Measurements from ENCODE around the gene BEST3. TPM values are rescaled to one million over a fixed set of nuclear protein-coding genes. Genes with fewer than 3 reads are reported as not detected.

BEST3 gene
- total and polyA plus RNA-seq, 2 of the 4 experiments (the other 2 are of a cell fraction), result under 0.01 to 0.07 TPM

GRCh38 chr12:69719336-69720316 is 20.5 kb upstream of the BEST3 start:
- H2BK120ac ChIP-seq (ENCODE audit: low read depth, low read length), result no peak overlapping the region
- POLR2A ChIA-PET (ENCODE audit: unreplicated experiment), result no interaction called here
- H3K9ac ChIP-seq (ENCODE audit: low read depth, low read length), result no peak overlapping the region
- no TSS peak for BruUV-seq (replicated peaks)
- H3K27ac ChIP-seq (ENCODE audit: insufficient read depth, low read length), result no peak overlapping the region
- no peaks in the 10 kb centered on the region for H4K20me1 ChIP-seq (ENCODE audit: insufficient read depth, low read length)
- no peak overlapping the region for H3K4ac ChIP-seq (ENCODE audit: low read depth, low read length)
- no peak overlapping the region for H2BK15ac ChIP-seq (ENCODE audit: low read depth, low read length)
- no peak overlapping the region for H2BK5ac ChIP-seq (ENCODE audit: low read depth, low read length, poor library complexity, severe bottlenecking)
- H2AK5ac ChIP-seq (ENCODE audit: low read depth, low read length), result no peak overlapping the region
- no peak overlapping the region for H2AK9ac ChIP-seq (replicated peaks; ENCODE audit: low read depth, low read length, poor library complexity)
- H3K9me3 ChIP-seq (ENCODE audit: control insufficient read depth, insufficient read depth, low read length), result no peaks in the 10 kb centered on the region
- H3K14ac ChIP-seq (replicated peaks; ENCODE audit: low read depth, low read length), result no peak overlapping the region
- no peak overlapping the region for H2AFZ ChIP-seq (replicated peaks; ENCODE audit: low read length, poor library complexity)
- no peaks in the 10 kb centered on the region for H3K4me1 ChIP-seq (ENCODE audit: control insufficient read depth, insufficient read depth, low read length)
- H3K4me3 ChIP-seq (ENCODE audit: insufficient read depth, low read depth, low read length), result no peak overlapping the region
- in situ Hi-C loops (cut with MboI; ENCODE audit: low sequenced_read_pairs) (loop anchor here (10.0 kb wide), 1 partner anchor 65 kb away; no protein-coding TSS in a partner anchor), intact Hi-C loops (cut with micrococcal nuclease) (no loop called here), dilution Hi-C loops (cut with HindIII; ENCODE audit: low sequenced_read_pairs, unreplicated experiment) (no loop called here)
- no peak overlapping the region for H3K18ac ChIP-seq (ENCODE audit: low read depth, low read length)
- CTCF ChIA-PET, result interaction anchor here (0.7 to 1.0 kb wide), 2 partner anchors 9 to 17 kb away, joined by 3 read pairs; no protein-coding TSS in a partner anchor
- H3K27me3 ChIP-seq (ENCODE audit: control insufficient read depth, insufficient read depth, low read length), result peaks cover 11% of the 10 kb centered on the region
- no peak overlapping the region for H3K23ac ChIP-seq (ENCODE audit: low read depth, low read length)
- no peak overlapping the region for H4K8ac ChIP-seq (ENCODE audit: low read depth in 2 of 2, low read length in 2 of 2)
- no peak overlapping the region for H2BK20ac ChIP-seq (ENCODE audit: low read depth, low read length)
- no peak overlapping the region for H4K5ac ChIP-seq (ENCODE audit: low read depth, low read length)
- no peak overlapping the region for H4K91ac ChIP-seq (ENCODE audit: insufficient read depth, low read depth, low read length)
- no peaks in the 10 kb centered on the region for H3K36me3 ChIP-seq (ENCODE audit: control insufficient read depth, insufficient read depth, low read length)
- no peak for DNase-seq
- WGBS, 2 experiments (ENCODE audit: extremely low coverage in 2 of 2, insufficient read length in 1 of 2), result no CpG with 5 or more reads among the region's 1 CpG
- no peak overlapping the region for H3K56ac ChIP-seq (ENCODE audit: extremely low read depth, insufficient read depth, low read length)
- ATAC-seq (ENCODE audit: low read depth), result no peak
- no peak overlapping the region for H3K4me2 ChIP-seq (ENCODE audit: low read depth, low read length)
- no peaks in the 10 kb centered on the region for H3K9me1 ChIP-seq (ENCODE audit: insufficient read depth, low read length)
- H3K79me1 ChIP-seq (ENCODE audit: low read depth in 1 of 2, low read length in 2 of 2), result no peaks in the 10 kb centered on the region
- TF ChIP-seq NFE2L2 (IDR thresholded peaks at IDR 0.05; ENCODE audit: low read depth, low read length), result no peak
- no peak for TF ChIP-seq POLR2A (IDR thresholded peaks at IDR 0.05; ENCODE audit: low read depth, low read length)
- no peak for TF ChIP-seq BHLHE40 (IDR thresholded peaks at IDR 0.05; ENCODE audit: low read depth, low read length)
- TF ChIP-seq CEBPB (IDR thresholded peaks at IDR 0.05; ENCODE audit: low read depth, low read length), result no peak
- no peak for TF ChIP-seq MXI1 (IDR thresholded peaks at IDR 0.05; ENCODE audit: borderline replicate concordance, low read depth, low read length)
- TF ChIP-seq SMC3 (IDR thresholded peaks at IDR 0.05; ENCODE audit: low read depth, low read length), result no peak
- TF ChIP-seq MAZ (IDR thresholded peaks at IDR 0.05; ENCODE audit: borderline replicate concordance, low read depth, low read length), result no peak
- TF ChIP-seq FOS (IDR thresholded peaks at IDR 0.05; ENCODE audit: low read depth, low read length), result no peak
- no peak for TF ChIP-seq USF2 (IDR thresholded peaks at IDR 0.05; ENCODE audit: low read depth, low read length)
- no peak for TF ChIP-seq CHD1 (IDR thresholded peaks at IDR 0.05; ENCODE audit: low read depth, low read length)
- no peak for TF ChIP-seq MAFK (IDR thresholded peaks at IDR 0.05; ENCODE audit: low read depth, low read length)
- TF ChIP-seq CTCF (conservative IDR thresholded peaks at IDR 0.05; ENCODE audit: low read depth, low read length), result no peak
- TF ChIP-seq ELK1 (IDR thresholded peaks at IDR 0.05; ENCODE audit: borderline replicate concordance, low read depth, low read length), result no peak
- no peak for TF ChIP-seq RCOR1 (IDR thresholded peaks at IDR 0.05; ENCODE audit: insufficient replicate concordance, low read length)

Measured in IMR-90 (cell line).